B cell (primary cell): ENCODE data around the gene PSD4.

ENCODE experiments used
- CTCF ChIP-seq: fragments of 200-600 bp; IDR thresholded peaks from one replicate; pipeline ENCODE4 v1.8.0; 2022; ENCODE audit warnings: antibody characterized with exemption, mild to moderate bottlenecking
- EZH2 ChIP-seq: IDR thresholded peaks from 2 replicates; pipeline ENCODE4 v1.6.1; 2012; ENCODE audit warnings: borderline replicate concordance, low read depth, mild to moderate bottlenecking, moderate library complexity, low read length; ENCODE audit not compliant: insufficient read depth, poor library complexity, severe bottlenecking

DNA sequence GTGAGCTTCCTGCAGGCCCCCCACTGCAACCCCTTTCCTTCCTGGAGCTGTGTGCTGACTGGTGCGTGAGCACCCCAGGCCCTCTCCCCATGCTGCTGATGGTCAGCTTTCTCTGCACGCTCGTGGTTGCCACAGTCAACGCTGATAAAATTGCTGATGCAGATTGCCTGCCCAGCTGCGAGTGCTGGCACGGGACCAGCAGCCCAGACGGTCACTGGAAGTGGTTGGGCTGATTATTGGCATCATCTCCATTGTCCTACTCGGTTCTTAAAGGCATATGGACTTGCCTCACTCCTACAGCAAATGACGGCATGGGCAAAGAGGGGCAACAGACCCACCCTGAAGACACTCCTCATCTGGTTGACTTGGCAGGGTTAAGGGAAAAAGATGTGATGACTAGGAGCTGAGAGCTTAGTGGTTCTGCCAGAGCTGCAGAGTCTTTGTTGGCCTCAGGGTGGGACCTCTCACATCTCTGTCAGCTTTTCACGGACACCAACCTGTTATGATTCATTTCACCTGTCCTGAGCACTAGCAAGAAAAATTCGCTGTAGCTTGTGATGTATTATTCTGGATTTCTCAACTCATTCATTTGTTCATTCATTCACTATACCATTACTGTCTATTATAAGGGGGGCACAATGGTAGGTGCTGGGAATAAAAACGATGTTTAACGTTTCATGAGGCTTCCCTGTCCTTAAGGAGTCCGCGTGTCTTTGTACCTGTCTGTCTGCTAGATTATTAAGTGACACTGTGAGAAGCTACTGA is 66.6 kb downstream of the PSD4 start:
- TF ChIP-seq CTCF, result no peak
- no peak for TF ChIP-seq EZH2
